Stimulated activated CD8-positive, alpha-beta memory T cell treated with anti-CD3 and anti-CD28 coated beads, Interleukin-12 subunit alpha, Interleukin-12 subunit beta, amount 100 ng/mL, for 1 hour (primary cell): ENCODE measurements around the gene EPB41L5.
"Not testable (repeated sequence)": the region's sequence is repeated elsewhere in the genome, so short reads cannot be mapped to it uniquely, and the experiment has no call there.

Experiments
- DNase-seq: peaks from one replicate; pipeline ENCODE4 v3.0.0-alpha.2; 2020; ENCODE audit warnings: low read depth

The EPB41L5 gene

DNA sequence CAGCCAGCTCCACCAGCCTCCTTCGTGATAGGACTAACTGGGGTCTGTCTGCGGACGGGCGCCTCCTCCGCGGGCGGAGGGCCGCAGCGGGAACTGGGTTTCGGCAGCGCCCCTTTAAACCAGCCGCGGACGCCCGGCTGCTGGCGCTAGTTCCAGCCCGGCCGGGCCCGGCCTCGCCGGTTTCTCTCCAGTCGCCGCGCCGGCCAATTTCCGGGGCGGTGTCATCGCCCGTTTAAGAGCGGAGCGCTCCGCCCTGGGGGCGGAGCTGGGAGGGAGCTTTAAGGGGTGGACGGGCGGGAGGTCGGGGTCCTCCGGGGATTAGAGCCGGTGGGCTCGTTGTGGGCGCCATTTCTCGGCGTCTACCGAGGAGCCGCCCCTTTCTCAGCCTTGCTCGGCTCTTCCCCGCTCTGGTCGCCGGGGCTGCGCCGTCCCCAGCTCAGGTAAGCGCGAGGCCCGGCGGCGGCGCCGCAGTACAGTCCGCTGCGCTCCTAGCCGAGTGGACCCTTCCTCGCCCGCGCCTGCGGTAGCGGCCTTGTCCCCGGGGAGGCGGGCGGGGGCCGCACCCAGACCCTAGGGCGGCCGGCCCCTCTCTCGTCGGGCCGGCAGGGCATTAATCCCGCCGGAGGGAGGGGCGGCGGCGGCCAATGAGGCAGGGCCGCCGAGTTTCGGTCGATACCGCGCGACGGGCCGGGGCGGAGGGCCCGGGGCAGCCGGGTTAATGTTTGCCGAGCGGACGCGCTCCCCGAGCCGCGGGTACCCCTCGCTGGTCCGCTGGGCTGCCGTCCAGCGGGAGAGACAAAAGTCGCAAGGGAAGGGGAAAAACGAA, at the start of gene EPB41L5:
Gene EPB41L5, plus strand, starts transcription at position 307 of the 826 bp plus-strand sequence. CDS start 6,008 bp downstream, outside the sequence.
- peak; percentile 65 for DNase-seq

DNA sequence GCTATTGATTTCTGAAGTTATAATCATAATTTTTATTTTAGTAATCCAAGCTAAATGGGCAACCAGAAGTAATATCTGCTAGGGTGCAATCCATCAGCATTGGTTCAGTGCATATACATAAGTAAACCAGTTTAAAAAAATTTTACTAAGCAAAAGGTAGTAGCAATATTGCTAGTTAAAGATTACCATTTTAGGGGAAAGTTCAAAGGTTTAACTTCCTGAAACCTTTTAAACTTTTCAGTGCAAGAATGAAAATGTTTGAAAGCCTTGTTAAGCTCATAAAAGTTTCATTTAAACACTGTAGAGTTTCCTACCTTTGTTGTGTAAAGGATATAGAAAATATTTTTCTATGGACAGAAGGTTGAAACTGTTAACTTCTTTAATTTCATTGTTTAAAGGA, 31.0 kb upstream of the EPB41L5 start:
- no peak for DNase-seq

DNA sequence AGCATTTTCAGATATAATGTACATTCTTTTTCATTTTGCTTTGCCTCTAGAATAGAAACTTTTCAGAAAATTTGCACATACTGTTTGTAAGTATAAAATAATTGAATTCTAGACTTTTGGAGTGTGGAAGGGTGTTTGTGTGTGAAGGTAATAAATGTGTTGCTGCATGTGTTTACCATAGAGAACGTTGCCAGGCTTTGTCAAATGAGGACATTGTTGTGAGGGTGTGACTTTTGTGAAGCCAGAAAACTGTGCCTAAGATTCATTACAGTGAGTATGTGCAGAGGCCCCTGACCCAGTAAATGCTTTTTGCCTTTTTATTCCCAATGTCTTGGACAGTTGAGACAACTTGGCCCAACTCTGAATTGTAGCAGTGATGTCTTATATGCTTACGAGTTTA, 30.4 kb upstream of the EPB41L5 start:
- DNase-seq, result no peak

DNA sequence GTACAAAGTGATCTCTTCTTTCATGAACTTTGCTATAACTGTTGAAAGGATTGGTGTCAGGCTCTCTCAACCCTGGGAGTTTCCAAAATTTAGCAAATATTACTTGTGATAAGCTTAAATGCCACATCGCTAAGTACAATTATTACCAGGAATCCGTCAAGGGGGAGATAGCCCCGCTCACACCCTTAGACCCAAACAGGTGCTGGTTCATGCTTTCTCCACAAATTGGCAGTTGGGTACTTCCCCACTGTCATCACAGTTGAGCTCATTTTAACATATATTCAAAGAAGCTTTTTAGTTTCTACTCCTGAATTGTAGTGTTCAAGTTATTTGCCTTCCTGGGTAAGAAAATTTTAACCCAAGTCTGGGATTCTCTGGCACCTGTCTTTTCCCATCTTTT, 29.8 kb upstream of the EPB41L5 start:
- DNase-seq, result no peak

DNA sequence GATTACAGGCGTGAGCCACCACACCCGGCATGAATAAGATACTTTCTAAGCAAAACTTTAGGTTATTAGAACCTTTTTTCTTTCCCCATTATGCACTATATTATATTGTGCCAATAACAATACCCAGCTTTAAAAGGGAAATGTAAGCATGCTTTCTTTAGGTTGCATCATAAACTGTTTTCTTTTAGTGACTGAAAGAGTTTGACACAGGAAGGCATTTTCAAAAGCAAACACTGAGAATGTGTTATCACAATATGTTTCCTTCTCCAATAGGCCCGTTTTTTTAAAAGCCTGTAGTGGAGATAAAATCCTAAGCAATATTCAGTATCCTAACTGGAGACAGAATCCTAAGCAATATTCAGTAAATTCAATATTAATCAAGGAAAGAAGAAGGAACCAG, 16.7 kb upstream of the EPB41L5 start:
- no peak for DNase-seq

DNA sequence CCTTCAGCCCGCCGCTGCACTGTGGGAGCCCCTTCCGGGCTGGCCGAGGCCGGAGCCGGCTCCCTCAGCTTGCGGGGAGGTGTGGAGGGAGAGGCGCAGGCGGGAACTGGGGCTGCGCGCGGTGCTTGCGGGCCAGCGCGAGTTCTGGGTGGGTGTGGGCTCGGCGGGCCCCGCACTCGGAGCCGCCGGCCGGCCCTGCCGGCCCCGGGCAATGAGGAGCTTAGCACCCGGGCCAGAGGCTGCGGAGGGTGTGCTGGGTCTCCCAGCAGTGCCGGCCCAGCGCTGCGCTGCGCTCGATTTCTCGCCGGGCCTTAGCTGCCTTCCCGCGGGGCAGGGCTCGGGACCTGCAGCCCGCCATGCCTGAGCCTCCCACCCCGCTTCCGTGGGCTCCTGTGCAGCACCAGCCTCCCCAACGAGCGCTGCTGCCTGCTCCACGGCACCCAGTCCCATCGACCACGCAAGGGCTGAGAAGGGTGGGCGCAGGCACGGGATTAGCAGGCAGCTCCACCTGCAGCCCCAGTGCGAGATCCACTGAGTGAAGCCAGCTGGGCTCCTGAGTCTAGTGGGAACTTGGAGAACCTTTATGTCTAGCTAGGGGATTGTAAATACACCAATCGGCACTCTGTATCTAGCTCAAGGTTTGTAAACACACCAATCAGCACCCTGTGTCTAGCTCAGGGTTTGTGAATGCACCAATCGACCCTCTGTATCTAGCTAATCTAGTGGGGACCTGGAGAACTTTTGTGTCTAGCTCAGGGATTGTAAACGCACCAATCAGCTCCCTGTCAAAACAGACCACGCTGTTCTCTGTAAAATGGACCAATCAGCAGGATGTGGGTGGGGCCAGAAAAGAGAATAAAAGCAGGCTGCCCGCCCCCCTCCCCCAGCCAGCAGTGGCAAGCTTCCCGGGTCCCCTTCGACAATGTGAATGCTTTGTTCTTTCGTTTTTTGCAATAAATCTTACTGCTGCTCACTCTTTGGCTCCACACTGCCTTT, 15.7 kb upstream of the EPB41L5 start:
- not testable (repeated sequence) for DNase-seq

DNA sequence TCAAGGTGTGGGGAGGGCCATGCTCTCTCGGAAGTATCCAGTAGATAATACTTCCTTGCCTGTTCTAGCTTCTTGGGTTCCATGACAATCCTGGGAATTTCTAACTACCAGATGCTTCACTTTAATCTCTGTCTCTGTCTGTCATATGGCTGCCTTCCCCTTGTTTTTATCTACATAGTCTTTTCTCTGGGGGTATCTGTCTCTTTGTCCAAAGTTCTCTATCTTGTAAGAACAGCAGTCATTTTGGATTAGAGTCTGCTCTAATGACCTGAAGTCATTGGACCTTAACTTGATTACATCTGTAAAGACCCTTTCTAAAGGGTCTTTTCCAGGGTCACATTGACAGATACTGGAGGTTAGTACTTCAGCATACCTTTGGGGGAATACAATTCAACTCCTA, 11.4 kb upstream of the EPB41L5 start:
- no peak for DNase-seq

DNA sequence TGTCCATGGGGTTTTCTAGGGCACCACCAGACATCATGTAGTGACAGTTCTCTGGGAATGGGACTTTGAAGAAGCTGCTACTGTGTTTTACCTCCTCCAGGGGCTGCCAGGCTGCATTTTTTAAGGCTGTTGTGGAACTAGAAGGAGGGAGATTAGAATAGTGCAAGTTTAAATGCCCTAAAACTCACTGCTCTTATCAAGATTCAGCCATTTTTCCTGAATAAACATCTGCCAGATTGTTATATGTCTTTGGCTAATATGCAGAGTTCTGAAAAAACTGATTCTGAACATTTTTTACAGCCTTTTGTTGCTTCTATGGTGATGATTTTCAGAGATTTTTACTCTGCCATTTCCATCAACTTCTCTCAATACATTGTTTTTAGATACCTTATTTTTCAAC, 8.6 kb upstream of the EPB41L5 start:
- DNase-seq, result no peak

DNA sequence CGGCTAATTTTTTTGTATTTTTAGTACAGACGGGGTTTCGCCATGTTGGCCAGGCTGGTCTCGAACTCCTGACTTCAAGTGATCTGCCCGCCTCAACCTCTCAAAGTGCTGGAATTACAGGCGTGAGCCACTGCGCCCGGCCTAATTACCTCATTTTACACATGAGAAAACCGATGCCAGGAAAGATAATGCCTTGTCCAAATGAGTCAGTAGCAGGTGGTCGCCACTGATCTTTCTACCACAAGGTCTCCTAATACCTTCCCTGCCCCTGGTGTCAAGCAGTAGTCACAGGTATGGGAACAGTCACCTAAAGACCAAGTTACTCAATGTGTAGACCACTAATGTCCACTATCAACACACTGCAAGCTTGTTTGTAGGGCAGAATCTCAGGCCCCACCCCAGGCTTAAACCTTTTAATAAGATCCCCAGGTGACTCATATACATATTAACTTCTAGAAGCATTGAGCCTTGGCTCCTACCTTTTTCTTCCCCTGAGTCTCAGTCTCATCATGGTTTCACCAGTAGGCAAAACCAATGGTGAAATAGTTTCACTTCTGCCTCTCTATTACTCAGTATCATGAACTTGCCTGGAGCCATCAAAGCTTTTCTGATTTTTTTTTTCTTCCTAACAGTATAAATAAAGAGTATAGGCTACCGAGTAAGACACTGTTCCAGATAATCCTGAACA, 6.9 kb upstream of the EPB41L5 start:
- no peak for DNase-seq

DNA sequence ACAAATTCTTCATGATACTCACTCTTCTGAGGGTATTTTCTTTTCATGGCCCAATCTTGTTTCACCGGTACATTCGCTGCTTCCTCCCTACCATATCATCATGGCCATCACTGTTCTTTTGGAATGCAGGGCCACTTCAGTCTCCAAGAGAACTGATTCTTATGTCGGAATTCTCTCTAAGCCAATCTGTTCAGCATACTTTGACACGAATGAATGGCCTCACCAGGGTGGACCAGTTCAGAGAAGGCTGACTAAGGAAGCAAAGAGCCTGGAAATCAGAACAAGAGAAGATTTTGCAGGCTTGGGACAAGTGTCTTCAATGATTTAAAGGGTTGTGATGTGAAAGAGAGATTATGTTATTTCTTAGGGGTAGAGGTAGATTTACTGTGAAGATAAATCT, 5.0 kb upstream of the EPB41L5 start:
- no peak for DNase-seq

DNA sequence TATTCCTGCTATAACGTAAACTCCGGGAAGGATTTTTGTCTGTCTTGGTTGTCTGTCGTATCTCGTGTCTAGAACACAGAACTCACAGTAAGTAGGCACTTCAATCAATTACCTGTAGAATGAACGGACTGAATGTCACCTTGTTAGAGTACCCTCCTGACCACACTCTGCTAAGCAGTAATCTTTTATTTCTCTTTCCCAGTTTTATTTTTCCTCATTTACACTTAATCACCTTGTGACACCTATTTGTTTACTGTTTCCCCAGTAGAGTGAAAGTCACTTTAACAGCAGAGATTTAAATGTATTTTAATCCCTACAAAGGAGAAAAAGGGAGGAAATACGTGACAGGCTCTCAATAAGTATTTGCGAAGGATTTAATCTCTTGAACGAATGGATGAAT, 514 bp upstream of the EPB41L5 start:
- DNase-seq, result no peak

DNA sequence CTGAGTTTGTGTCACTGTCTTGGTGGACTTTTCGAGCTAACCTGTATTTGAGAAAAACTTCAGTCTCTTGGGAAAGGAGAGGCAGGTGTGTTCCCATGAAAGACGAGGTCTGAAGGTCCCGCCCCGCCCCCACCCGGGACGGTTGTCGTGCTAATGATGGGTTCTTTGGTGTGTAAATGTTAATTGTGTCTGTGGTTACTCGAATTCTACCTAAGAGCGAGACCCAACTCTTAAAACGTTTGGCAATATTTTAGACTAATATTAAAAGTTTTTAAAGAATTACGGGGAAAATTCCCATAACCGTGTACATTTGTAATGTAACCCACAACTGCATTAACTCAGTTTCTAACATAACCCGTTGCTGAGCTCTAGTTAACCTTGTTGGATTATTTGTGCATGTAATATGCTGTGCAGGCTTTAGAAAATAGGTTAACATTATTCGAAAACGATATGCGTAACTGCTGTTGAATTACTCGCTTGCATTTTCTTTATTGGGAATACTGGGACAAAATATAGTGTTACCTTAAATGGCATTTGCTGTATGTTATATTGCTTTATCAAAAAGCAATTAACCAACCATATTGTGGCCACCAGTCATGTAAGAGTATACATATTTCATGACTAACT, 833 bp downstream of the EPB41L5 start:
- no peak for DNase-seq

DNA sequence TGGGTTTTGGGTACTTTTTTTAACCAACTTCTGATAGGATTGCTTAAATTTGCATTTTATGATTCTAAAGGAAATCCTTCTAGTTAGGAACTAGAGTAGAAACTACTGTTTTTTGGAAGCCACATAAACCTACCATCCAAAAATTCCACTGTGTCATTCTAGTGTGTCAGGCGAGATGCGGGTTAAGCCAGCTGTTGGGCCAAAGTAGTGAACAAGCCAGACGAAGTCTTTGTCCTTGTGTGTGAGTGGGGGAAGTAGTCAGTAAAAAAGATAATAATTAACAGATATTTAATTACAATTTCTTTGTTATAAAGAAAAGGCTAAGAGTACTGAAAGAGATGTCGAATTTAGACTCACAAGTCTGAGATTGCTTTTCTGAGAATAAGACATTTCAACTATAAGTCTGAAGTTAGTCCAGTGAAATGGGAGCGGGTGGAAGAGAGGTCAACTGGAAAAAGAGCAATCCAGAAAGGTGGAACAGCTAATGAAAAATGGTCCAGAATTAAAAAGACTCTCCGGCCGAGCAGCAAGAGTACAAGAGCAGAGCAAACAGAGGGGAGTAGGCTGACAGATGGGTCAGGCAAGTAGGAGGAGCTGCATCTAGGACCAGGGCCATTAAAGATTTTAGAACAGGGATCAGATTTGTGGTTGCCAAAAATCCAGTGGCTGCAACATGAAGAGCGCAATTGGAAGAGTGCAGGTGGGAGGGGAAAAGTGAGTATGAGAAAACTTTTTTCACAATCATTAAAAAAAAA, 1.5 kb downstream of the EPB41L5 start:
- DNase-seq, result no peak

DNA sequence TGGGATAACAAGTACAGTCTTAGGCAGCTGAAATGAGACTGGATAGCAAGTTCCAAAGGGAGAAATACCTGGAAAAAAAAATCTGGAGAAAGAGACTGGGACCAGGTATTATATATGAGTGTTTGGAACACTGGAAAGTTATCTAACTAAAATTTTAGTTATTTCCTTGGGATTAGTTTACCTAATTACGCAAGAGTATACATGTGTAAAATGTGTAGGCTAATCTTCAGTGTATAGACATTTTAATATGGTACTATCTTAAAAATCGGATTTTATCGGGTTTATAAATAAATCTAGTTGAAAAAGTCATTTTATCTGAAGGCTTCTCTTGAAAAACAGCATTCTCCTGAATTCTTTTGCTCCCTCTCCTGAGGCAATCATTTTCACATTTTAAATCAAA, 3.9 kb downstream of the EPB41L5 start:
- no peak for DNase-seq

DNA sequence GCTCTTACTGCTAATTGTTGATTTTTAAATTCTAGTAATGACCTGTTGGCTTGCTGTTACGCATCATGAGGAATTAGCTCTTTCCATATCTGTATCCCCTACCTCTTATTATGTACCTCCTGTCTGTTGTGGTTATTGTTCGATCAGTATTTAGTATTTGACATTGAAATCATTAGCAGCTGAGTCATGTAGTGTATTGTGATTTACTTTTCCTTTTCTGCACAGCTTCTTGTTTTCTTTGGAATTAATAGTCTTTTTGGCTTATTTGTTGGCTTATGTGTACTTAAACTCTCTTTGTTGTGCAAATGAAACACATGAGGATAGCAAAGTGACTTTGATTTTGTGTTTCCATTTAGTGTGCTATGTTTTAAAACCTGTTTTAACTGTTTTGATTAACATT, 4.3 kb downstream of the EPB41L5 start:
- no peak for DNase-seq

DNA sequence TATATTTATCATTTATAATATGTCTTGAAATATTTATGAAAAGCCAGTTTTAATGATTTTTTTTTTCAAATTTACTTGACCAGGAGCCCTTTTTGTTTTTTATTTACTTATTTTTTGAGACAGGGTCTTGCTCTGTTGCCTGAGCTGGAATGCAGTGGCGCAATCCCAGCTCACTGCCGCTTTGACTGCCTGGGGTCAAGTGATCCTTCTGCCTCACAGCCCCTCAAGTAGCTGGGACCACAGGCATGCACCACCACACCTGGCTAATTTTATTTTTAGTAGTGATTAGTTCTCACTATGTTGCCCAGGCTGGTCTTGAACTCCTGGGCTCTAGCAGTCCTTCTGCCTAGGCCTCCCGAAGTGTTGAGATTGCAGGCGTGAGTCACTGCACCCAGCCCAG, 5.7 kb downstream of the EPB41L5 start:
- DNase-seq, result no peak

DNA sequence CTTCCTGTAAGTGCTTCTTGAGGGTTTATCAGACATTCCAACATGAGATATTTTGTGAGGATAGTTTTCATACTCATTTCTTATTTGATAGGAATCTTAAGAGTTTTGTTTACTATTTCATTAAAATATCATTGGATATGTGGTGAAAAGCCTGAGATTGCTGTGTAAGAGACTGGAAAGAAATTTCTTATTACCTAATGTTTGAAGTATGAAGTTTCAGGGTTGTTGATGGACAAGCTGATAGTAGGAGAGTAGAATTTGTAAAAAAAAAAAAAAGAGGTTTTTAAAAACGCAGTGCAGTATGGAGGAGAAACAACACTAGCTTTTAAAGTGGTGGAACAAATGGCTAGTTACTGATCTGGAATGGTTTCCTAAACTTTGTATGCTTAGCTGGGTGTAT, 7.7 kb downstream of the EPB41L5 start:
- no peak for DNase-seq

DNA sequence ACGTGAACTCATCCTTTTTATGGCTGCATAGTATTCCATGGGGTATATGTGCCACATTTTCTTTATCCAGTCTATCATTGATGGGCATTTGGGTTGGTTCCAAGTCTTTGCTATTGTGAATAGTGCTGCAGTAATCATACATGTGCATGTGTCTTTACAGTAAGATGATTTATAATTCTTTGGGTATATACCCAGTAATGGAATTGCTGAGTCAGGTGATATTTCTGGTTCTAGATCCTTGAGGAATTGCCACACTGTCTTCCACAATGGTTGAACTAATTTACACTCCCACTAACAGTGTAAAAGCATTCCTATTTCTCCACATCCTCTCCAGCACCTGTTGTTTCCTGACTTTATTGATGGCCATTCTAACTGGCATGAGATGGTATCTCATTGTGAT, 9.6 kb downstream of the EPB41L5 start:
- not testable (repeated sequence) for DNase-seq

DNA sequence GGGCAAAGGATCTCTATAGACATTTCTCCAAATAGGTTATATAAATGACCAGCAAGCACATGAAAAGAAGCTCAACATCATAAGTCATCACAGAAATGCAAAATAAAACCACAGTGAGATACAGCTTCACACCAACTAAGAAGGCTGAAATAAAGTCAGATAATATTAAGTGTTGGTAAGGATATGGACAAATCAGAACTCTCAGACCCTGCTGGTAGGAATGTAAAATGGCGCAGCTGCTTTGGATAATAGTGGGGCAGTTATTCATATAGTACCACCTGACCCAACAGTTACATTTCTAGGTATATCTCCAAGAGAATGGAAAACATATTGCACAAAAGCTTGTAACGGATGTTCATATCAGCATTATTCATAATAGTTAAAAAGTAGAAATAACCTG, 14.0 kb downstream of the EPB41L5 start:
- no peak for DNase-seq

DNA sequence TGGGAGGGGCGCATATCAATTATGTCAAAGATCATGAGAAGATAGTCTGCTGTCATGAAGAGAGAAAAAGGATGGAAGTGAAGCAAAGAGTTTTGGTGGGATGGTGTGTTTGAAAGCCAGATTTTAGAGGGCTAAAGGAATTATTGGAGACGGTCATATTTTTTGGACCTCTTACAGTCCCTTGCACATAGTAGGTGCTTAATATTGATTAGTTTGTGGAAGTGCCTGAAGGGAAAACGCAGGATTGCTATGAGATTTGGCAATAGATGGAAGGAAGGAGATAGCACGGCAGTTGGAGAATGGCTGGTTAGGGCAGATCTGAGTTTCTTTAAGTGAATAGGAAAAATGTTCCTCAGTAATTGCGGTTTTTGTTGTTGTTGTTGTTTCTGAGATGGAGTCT, 15.9 kb downstream of the EPB41L5 start:
- DNase-seq, result no peak
